Spleen (tissue), 7 donors: Measurements from ENCODE around the gene SLC38A6.

Experiments used
- CTCF ChIP-seq, 11 experiments: fragments of 200-600 bp in 7 of 11; fragments of 450-650 bp in 4 of 11; sonication (generic) in 4 of 11; IDR thresholded peaks in 8 of 11; conservative IDR thresholded peaks in 3 of 11; 1 replicate in 7 of 11; 2 replicates in 4 of 11; pipeline versions ENCODE4 v1.4.0 to v1.8.0; 2016 to 2021; ENCODE audit warnings: antibody characterized with exemption in 11 of 11, inconsistent platforms in 4 of 11, mild to moderate bottlenecking in 1 of 11
- POLR2AphosphoS5 ChIP-seq, 3 donors: sonication (generic); formaldehyde crosslinking; IDR thresholded peaks; one replicate each; pipeline ENCODE4 v1.5.1; 2017; ENCODE audit warnings: antibody characterized with exemption in 3 of 3
- donor health status: DM: no; HTN: no; CAD: no; lungs with moderate emphysema.
- donor health status: DM: no; HTN: no; CAD: no.
- donor health status: DM: no; HTN: no; CAD: no.

DNA sequence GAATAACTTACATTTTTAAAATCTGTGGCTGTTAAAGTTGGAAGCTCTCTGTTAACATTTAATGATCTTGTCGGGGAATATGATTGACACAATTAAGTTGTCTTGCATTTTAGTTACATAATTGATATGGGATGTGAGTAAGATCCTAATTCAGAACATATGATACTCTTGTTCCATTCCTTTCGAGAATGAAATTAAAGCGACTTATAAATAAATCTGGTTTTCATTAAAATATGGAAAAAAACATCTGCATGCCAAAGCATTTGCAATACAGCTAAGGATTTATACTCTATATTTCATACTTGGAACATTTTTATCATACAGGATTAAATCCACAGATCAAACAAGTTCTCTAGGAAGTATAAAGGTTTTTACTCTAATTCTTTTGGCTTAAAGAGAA, 52.0 kb downstream of the SLC38A6 start:
- TF ChIP-seq CTCF (IDR thresholded peaks at IDR 0.05 in 8 of 11, conservative IDR thresholded peaks at IDR 0.05 in 3 of 11) (no peak), POLR2AphosphoS5 (IDR thresholded peaks at IDR 0.05) (no peak)
